WTC11 (cell line): ENCODE data around the gene PIK3R1. TPM values are rescaled to one million over a fixed set of nuclear protein-coding genes. Genes with fewer than 3 reads are reported as not detected.

ENCODE experiments used
- ATAC-seq: fragments of 200-7000 bp; cut with Tn5 transposase; 2 replicates; pipeline ENCODE4 v1.10.0; 2021; ENCODE audit warnings: mild to moderate bottlenecking, moderate library complexity
- CTCF ChIA-PET: fragments of 300-600 bp; sonication (Branson Sonifier 250); formaldehyde crosslinking; loops from one replicate; lab custom pipeline; 2021; ENCODE audit warnings: antibody characterized with exemption; lab: Charles Lee
- POLR2A ChIA-PET: fragments of 350-600 bp; sonication (Branson Sonifier 250); formaldehyde crosslinking; loops from one replicate; lab custom pipeline; 2021; ENCODE audit warnings: antibody characterized with exemption; lab: Charles Lee
- DNase-seq: peaks from one replicate; pipeline ENCODE4 v3.0.0; 2021; ENCODE audit warnings: low spot score
- H3K27ac Mint-ChIP-seq: 2 replicates; pipeline ENCODE4 v1.8.0; 2021; ENCODE audit warnings: mixed read lengths
- H3K27me3 Mint-ChIP-seq: 2 replicates; pipeline ENCODE4 v1.8.0; 2021; ENCODE audit warnings: low read depth, mild to moderate bottlenecking, moderate library complexity, mixed read lengths
- H3K36me3 Mint-ChIP-seq: 2 replicates; pipeline ENCODE4 v1.8.0; 2021; ENCODE audit warnings: mixed read lengths
- H3K4me1 Mint-ChIP-seq: 2 replicates; pipeline ENCODE4 v1.8.0; 2022; ENCODE audit warnings: mixed read lengths
- H3K4me3 Mint-ChIP-seq: 2 replicates; pipeline ENCODE4 v1.8.0; 2021; ENCODE audit warnings: mild to moderate bottlenecking, moderate library complexity, mixed read lengths
- H3K9me3 Mint-ChIP-seq: 2 replicates; pipeline ENCODE4 v1.8.0; 2021; ENCODE audit warnings: mixed read lengths
- AFF4 ChIP-seq: sonication (generic); formaldehyde crosslinking; IDR thresholded peaks from 2 replicates; pipeline ENCODE4 v1.8.1; 2023; ENCODE audit warnings: mild to moderate bottlenecking, missing genetic modification reagents, borderline replicate concordance
- ARID4B ChIP-seq: sonication (generic); formaldehyde crosslinking; IDR thresholded peaks from 2 replicates; pipeline ENCODE4 v1.8.0; 2023; ENCODE audit warnings: missing genetic modification reagents, mild to moderate bottlenecking, borderline replicate concordance
- FOXJ3 ChIP-seq: sonication (generic); formaldehyde crosslinking; IDR thresholded peaks from 2 replicates; pipeline ENCODE4 v1.9.0; 2021; ENCODE audit warnings: missing genetic modification reagents, mild to moderate bottlenecking, borderline replicate concordance
- FOXK1 ChIP-seq: sonication (generic); formaldehyde crosslinking; IDR thresholded peaks from 2 replicates; pipeline ENCODE4 v1.8.0; 2022; ENCODE audit warnings: mild to moderate bottlenecking, moderate library complexity, missing genetic modification reagents
- IRF2 ChIP-seq: sonication (generic); formaldehyde crosslinking; IDR thresholded peaks from 2 replicates; pipeline ENCODE4 v1.8.0; 2022; ENCODE audit warnings: low read depth, missing genetic modification reagents, borderline replicate concordance
- JAZF1 ChIP-seq: fragments of 250-450 bp; sonication (Bioruptor Pico); IDR thresholded peaks from 2 replicates; pipeline ENCODE4 v1.9.0; 2021; ENCODE audit warnings: moderate library complexity, mild to moderate bottlenecking, inconsistent platforms
- KAT7 ChIP-seq: sonication (generic); formaldehyde crosslinking; IDR thresholded peaks from 2 replicates; pipeline ENCODE4 v1.8.1; 2023; ENCODE audit warnings: missing genetic modification reagents, mild to moderate bottlenecking, borderline replicate concordance
- MLX ChIP-seq: sonication (generic); formaldehyde crosslinking; IDR thresholded peaks from 2 replicates; pipeline ENCODE4 v1.8.1; 2023; ENCODE audit warnings: mild to moderate bottlenecking, missing genetic modification reagents, moderate library complexity
- MYBL2 ChIP-seq: sonication (generic); formaldehyde crosslinking; IDR thresholded peaks from 2 replicates; pipeline ENCODE4 v1.8.1; 2023; ENCODE audit warnings: mild to moderate bottlenecking, moderate library complexity, missing genetic modification reagents
- NFE2L1 ChIP-seq: sonication (generic); formaldehyde crosslinking; IDR thresholded peaks from 2 replicates; pipeline ENCODE4 v1.8.1; 2023; ENCODE audit warnings: missing genetic modification reagents
- PRDM15 ChIP-seq: sonication (generic); formaldehyde crosslinking; IDR thresholded peaks from 2 replicates; pipeline ENCODE4 v1.8.0; 2022; ENCODE audit warnings: missing genetic modification reagents
- SOX15 ChIP-seq: fragments of 250-450 bp; sonication (Bioruptor Pico); IDR thresholded peaks from 2 replicates; pipeline ENCODE4 v1.9.0; 2021; ENCODE audit warnings: mild to moderate bottlenecking
- SP1 ChIP-seq: sonication (generic); formaldehyde crosslinking; conservative IDR thresholded peaks from 2 replicates; pipeline ENCODE4 v1.8.1; 2022; ENCODE audit warnings: missing genetic modification reagents
- TEAD1 ChIP-seq: sonication (generic); formaldehyde crosslinking; IDR thresholded peaks from 2 replicates; pipeline ENCODE4 v1.8.0; 2022; ENCODE audit warnings: mild to moderate bottlenecking, missing genetic modification reagents
- ZNF121 ChIP-seq: sonication (generic); formaldehyde crosslinking; IDR thresholded peaks from 2 replicates; pipeline ENCODE4 v1.8.0; 2023; ENCODE audit warnings: missing genetic modification reagents
- ZNF219 ChIP-seq: sonication (generic); formaldehyde crosslinking; IDR thresholded peaks from 2 replicates; pipeline ENCODE4 v1.8.0; 2023; ENCODE audit warnings: missing genetic modification reagents, mild to moderate bottlenecking, borderline replicate concordance
- ZNF317 ChIP-seq: sonication (generic); formaldehyde crosslinking; IDR thresholded peaks from 2 replicates; pipeline ENCODE4 v1.8.1; 2023; ENCODE audit warnings: low read depth, mild to moderate bottlenecking, moderate library complexity, missing genetic modification reagents, borderline replicate concordance
- total RNA-seq: library from RNA; stranded (reverse); gene quantifications from 3 replicates; pipeline ENCODE4 v1.2.3, GENCODE V29; 2021

Gene PIK3R1
- total RNA-seq, 1 experiment from 2014 or later = 11.3 TPM

GRCh38 chr5:68334553-68334886 lies 119.0 kb downstream of the PIK3R1 start:
- peaks cover 14% of the 10 kb centered on the region; the same call in 1 of the 2 replicates for H3K9me3 Mint-ChIP-seq
- H3K27me3 Mint-ChIP-seq = no peaks in the 10 kb centered on the region
- TF ChIP-seq AFF4 (CRISPR knock-in tag) (no peak), ARID4B (CRISPR knock-in tag) (no peak), MLX (CRISPR knock-in tag) (no peak), NFE2L1 (CRISPR knock-in tag) (no peak), IRF2 (no peak), PRDM15 (CRISPR knock-in tag) (no peak), ZNF317 (CRISPR knock-in tag) (no peak), SOX15 (CRISPR knock-in tag) (no peak), FOXK1 (CRISPR knock-in tag) (no peak), MYBL2 (CRISPR knock-in tag) (no peak)
- no peak overlapping the region for H3K4me3 Mint-ChIP-seq
- CTCF ChIA-PET = no interaction called here
- H3K27ac Mint-ChIP-seq = no peak overlapping the region
- ATAC-seq (no peak), DNase-seq (no peak)
- no peaks in the 10 kb centered on the region for H3K4me1 Mint-ChIP-seq
- POLR2A ChIA-PET = no interaction called here
- H3K36me3 Mint-ChIP-seq = no peaks in the 10 kb centered on the region

- no peak for ATAC-seq
- Mint-ChIP-seq H3K9me3 (peaks cover 14% of the 10 kb centered on the region; the same call in 1 of the 2 replicates), H3K27me3 (no peaks in the 10 kb centered on the region), H3K4me1 (no peaks in the 10 kb centered on the region), H3K4me3 (no peak overlapping the region), H3K27ac (no peak overlapping the region), H3K36me3 (no peaks in the 10 kb centered on the region)
- no peak for DNase-seq
- CTCF ChIA-PET = no interaction called here
- POLR2A ChIA-PET = no interaction called here
- TF ChIP-seq MLX (CRISPR knock-in tag) (no peak), PRDM15 (CRISPR knock-in tag) (no peak), SP1 (CRISPR knock-in tag) (no peak), TEAD1 (CRISPR knock-in tag) (no peak), ZNF121 (no peak), ZNF219 (CRISPR knock-in tag) (no peak), KAT7 (CRISPR knock-in tag) (no peak), JAZF1 (CRISPR knock-in tag) (no peak), FOXJ3 (no peak)
Observed at GRCh38 chr5:68335075-68335474, 119.5 kb downstream of the PIK3R1 start.
